ENCODE results near the gene DCAF7. TPM values are rescaled to one million over a fixed set of nuclear protein-coding genes. Genes with fewer than 3 reads are reported as not detected.

The DCAF7 gene
- total RNA-seq, 1 donor from 2014 or later, result 121 TPM

GRCh38 chr17:63542942-63543821 lies 7.1 kb upstream of the DCAF7 start:
- Mint-ChIP-seq H3K4me3 (no peak overlapping the region), H3K27me3 (ENCODE audit: insufficient read depth) (peaks cover 14% of the 10 kb centered on the region), H3K4me1 (ENCODE audit: low read depth) (no peaks in the 10 kb centered on the region), H3K27ac (no peak overlapping the region), H3K36me3 (ENCODE audit: low read depth) (no peaks in the 10 kb centered on the region), H3K9me3 (no peaks in the 10 kb centered on the region)
- no peak for DNase-seq (ENCODE audit: low spot score)
- intact Hi-C loops (cut with micrococcal nuclease), result no loop called here

DNA sequence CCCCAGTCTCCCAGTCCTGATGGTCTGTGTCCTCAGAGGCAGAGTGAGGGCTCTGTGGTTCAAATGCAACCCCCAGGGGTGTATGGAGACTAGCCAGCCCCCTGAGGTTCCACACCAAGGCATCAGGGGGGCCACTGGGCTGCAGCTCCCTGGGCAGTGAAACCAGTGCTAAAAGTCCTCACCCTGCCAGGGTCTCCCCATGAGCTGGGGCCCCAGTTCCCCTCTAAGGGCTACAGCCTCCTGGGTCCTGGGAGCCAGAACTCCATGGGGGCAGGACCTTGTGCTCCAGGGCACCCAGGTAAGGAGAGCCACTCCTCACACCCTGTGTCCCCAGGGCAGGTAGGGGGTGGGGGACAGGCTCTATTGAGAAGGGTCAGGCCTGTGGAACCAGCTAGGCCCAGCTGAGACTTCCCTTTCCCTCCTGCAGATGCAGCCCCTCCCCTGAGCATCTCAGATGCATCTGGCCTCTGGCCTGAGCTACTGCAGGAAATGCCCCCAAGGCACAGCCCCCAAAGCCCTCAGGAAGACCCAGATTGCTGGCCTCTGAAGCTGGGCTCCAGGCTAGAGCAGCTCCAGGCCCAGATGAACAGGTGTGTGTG lies 6.4 kb upstream of the DCAF7 start:
- no peak overlapping the region for H3K27ac Mint-ChIP-seq
- no peaks in the 10 kb centered on the region for H3K36me3 Mint-ChIP-seq (ENCODE audit: low read depth)
- H3K4me3 Mint-ChIP-seq, result no peak overlapping the region
- H3K4me1 Mint-ChIP-seq (ENCODE audit: low read depth), result no peaks in the 10 kb centered on the region
- intact Hi-C loops (cut with micrococcal nuclease), result no loop called here
- no peaks in the 10 kb centered on the region for H3K9me3 Mint-ChIP-seq
- no peak for DNase-seq (ENCODE audit: low spot score)
- H3K27me3 Mint-ChIP-seq (ENCODE audit: insufficient read depth), result peaks cover 10% of the 10 kb centered on the region

DNA sequence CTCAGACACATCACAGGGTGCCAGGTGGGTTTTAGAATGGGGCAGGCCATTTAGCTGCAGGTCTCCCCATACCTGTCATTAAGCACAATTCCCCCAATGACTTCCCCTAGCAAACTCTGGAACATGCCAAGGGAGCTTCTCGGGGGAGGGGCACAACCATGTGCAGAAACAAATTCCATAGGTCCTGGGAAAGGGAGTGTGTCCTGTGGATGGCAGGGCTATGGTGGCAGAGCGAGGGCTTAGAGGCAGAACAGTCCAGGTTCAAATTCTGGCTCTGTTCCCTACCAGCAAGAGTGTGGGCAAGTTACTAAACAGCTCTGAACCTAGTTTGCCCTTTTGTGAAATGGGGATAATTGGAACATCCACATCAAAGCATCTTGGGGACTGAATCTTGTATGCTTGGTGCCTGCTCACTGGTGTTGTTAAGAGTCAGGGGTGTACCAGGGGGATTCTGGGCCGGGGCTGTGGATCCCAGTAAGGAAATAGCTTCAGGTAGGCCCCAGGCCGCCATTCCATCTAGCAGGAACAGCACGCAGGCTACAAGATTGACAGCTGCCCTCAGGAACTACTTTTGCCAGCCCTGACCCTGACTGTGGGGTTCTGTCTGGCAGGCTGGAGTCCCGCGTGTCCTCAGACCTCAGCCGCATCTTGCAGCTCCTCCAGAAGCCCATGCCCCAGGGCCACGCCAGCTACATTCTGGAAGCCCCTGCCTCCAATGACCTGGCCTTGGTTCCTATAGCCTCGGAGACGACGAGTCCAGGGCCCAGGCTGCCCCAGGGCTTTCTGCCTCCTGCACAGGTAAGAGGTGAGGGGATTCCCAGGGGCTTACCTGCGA lies 5.6 kb upstream of the DCAF7 start:
- no peak for DNase-seq (ENCODE audit: low spot score)
- Mint-ChIP-seq H3K27ac (no peak overlapping the region), H3K4me3 (no peak overlapping the region), H3K9me3 (no peaks in the 10 kb centered on the region), H3K36me3 (ENCODE audit: low read depth) (no peaks in the 10 kb centered on the region), H3K27me3 (ENCODE audit: insufficient read depth) (peaks cover 3% of the 10 kb centered on the region), H3K4me1 (ENCODE audit: low read depth) (no peaks in the 10 kb centered on the region)
- intact Hi-C loops (cut with micrococcal nuclease), result no loop called here

DNA sequence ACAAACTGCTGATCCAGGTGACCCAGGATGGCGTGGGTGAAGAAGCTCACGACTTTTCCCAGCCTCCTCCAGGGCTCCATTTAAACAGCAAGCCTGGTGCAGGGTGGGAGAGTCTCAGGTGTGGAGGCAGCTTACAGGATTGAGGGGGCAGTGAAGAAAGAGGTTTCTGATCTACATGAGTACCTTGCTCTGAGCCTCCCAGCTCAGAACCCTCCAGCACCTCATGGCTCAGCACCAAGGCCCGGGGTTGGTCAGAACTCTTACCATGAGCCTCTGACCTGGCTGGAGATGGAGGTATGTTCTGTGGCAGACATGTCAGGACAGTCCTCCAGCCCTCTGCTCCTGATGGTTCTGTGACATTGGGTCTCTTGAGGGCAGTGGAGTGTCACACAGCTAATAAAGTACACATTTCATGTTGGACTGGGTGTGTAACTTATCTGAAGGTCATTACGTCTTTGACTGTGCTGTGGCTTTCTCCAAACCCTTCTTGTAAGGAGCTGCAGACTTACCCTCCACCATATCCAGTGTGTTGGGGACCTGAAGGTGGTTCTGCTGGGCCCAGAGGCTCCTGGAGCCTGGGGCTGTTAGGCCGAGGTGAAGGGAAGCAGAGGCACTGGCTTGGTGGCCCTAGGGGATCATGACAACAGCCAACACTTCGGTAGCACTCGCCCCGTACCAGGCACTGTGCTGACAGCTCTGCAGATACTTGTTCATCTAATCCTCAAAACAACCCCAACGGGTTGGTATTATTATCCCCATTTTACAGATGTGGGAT lies 3.8 kb upstream of the DCAF7 start:
- no peaks in the 10 kb centered on the region for H3K27me3 Mint-ChIP-seq (ENCODE audit: insufficient read depth)
- peaks cover 3% of the 10 kb centered on the region for H3K36me3 Mint-ChIP-seq (ENCODE audit: low read depth)
- intact Hi-C loops (cut with micrococcal nuclease), result no loop called here
- H3K4me3 Mint-ChIP-seq, result no peak overlapping the region
- no peaks in the 10 kb centered on the region for H3K9me3 Mint-ChIP-seq
- peaks cover 4% of the 10 kb centered on the region for H3K4me1 Mint-ChIP-seq (ENCODE audit: low read depth)
- no peak overlapping the region for H3K27ac Mint-ChIP-seq
- DNase-seq (ENCODE audit: low spot score), result no peak

DNA sequence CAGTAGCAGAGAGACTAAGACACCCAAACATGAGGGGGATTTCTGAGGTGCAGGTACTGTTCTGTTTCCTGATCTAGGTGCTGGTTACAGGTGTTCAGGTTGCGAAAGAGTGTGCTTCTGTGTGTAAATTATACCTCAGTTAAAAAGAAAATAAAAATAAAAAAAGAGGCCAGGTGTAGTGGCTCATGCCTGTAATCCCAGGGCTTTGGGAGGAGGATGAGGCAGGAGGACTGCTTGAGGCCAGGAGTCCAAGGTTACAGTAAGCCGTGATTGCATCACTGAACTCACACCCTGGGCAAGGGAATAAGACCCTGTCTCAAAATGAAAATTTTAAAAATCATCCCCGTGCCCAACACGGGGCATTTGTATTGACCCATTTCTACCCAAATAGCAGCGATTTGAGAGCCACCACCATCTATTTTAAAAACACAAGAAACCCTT lies 3.2 kb upstream of the DCAF7 start:
- no peak for DNase-seq (ENCODE audit: low spot score)
- Mint-ChIP-seq H3K9me3 (no peaks in the 10 kb centered on the region), H3K27ac (no peak overlapping the region), H3K4me3 (no peak overlapping the region), H3K36me3 (ENCODE audit: low read depth) (peaks cover 6% of the 10 kb centered on the region), H3K27me3 (ENCODE audit: insufficient read depth) (no peaks in the 10 kb centered on the region), H3K4me1 (ENCODE audit: low read depth) (peaks cover 9% of the 10 kb centered on the region)
- intact Hi-C loops (cut with micrococcal nuclease), result no loop called here

DNA sequence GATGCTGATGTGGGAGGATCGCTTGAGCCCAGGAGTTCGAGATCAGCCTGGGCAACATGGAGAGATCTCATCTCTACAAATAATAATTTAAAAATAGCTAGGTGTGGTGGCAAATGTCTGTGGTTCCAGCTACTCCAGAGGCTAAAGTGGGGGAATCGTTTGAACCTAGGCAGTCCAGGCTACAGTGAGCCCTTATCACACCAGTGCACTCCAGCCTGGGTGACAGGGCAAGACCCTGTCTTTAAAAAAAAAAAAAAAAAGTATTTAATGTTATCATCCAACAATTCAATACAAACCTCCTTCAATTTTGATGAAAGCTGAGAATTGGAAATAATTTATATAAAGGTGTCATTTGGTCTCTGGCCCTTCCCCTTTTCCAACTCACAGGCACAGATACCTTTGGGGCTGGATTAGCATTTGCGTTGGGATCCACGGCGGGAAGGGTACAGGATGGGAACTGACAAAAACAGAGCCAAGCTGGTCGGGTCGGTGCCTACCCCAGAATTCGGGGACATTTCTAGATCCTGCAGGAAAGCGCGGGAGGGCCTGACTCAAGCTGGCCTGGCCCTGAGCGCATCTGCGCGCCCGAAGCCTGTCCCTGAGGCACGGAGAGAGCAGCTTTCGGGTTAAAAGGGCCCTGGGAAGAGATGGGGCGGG lies 860 bp upstream of the DCAF7 start:
- no peaks in the 10 kb centered on the region for H3K27me3 Mint-ChIP-seq (ENCODE audit: insufficient read depth)

GRCh38 chr17:63550817-63551639 lies 751 bp downstream of the DCAF7 start:
- Mint-ChIP-seq H3K27ac (peak overlapping the region; percentile 96), H3K36me3 (ENCODE audit: low read depth) (peaks cover 23% of the 10 kb centered on the region), H3K27me3 (ENCODE audit: insufficient read depth) (no peaks in the 10 kb centered on the region), H3K9me3 (no peaks in the 10 kb centered on the region), H3K4me1 (ENCODE audit: low read depth) (peaks cover 44% of the 10 kb centered on the region), H3K4me3 (peak overlapping the region; percentile 96)
- no peak for DNase-seq (ENCODE audit: low spot score)
- intact Hi-C loops (cut with micrococcal nuclease), result loop anchor here (1.0 to 5.0 kb wide), 12 partner anchors 22 to 292 kb away; partner anchors contain the start of genes ACE, CYB561, DDX42 and KCNH6

More for the DNA sequence above, 860 bp upstream of the DCAF7 start:
- Mint-ChIP-seq H3K27ac (peak overlapping the region; percentile 96), H3K4me1 (ENCODE audit: low read depth) (peaks cover 28% of the 10 kb centered on the region), H3K4me3 (peak overlapping the region; percentile 96), H3K36me3 (ENCODE audit: low read depth) (peaks cover 14% of the 10 kb centered on the region), H3K9me3 (no peaks in the 10 kb centered on the region)
- intact Hi-C loops (cut with micrococcal nuclease), result no loop called here
- DNase-seq (ENCODE audit: low spot score), result no peak

- H3K27me3 Mint-ChIP-seq (ENCODE audit: insufficient read depth), result no peaks in the 10 kb centered on the region
- H3K27ac Mint-ChIP-seq, result no peak overlapping the region
- peaks cover 52% of the 10 kb centered on the region for H3K4me1 Mint-ChIP-seq (ENCODE audit: low read depth)
- no peak for DNase-seq (ENCODE audit: low spot score)
- peaks cover 4% of the 10 kb centered on the region for H3K9me3 Mint-ChIP-seq
- peaks cover 27% of the 10 kb centered on the region for H3K36me3 Mint-ChIP-seq (ENCODE audit: low read depth)
- intact Hi-C loops (cut with micrococcal nuclease), result loop anchor here (5.0 kb wide), 1 partner anchor 125 kb away; no protein-coding TSS in a partner anchor
- peak overlapping the region; percentile 96 for H3K4me3 Mint-ChIP-seq
These were observed 1.9 kb downstream of the DCAF7 start for GRCh38 chr17:63552211-63552610.

GRCh38 chr17:63555500-63556156 lies 5.4 kb downstream of the DCAF7 start:
- H3K4me3 Mint-ChIP-seq, result no peak overlapping the region
- DNase-seq (ENCODE audit: low spot score), result no peak
- no peak overlapping the region for H3K27ac Mint-ChIP-seq
- H3K9me3 Mint-ChIP-seq, result peaks cover 6% of the 10 kb centered on the region
- H3K4me1 Mint-ChIP-seq (ENCODE audit: low read depth), result peaks cover 58% of the 10 kb centered on the region
- intact Hi-C loops (cut with micrococcal nuclease), result no loop called here
- no peaks in the 10 kb centered on the region for H3K27me3 Mint-ChIP-seq (ENCODE audit: insufficient read depth)
- H3K36me3 Mint-ChIP-seq (ENCODE audit: low read depth), result peaks cover 29% of the 10 kb centered on the region

DNA sequence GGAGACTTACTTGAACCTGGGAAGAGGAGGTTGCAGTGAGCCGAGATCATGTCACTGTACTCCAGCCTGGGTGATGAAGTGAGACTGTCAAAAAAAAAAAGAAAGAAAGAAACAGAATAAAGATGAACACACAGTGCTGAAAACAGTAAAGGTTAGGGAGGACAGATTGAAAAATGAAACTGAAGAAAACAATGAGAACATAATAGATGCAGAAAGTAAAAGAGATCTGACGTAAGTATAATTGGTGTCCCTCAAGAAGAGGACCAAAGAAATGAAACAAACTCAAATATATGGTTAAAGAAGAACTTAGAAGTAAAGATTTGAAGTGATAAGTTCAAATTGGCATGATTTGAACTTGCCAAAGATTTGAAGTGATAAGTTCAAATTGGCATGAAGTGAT lies 7.1 kb downstream of the DCAF7 start:
- Mint-ChIP-seq H3K4me3 (no peak overlapping the region), H3K36me3 (ENCODE audit: low read depth) (peaks cover 23% of the 10 kb centered on the region), H3K4me1 (ENCODE audit: low read depth) (peaks cover 53% of the 10 kb centered on the region), H3K27ac (no peak overlapping the region), H3K27me3 (ENCODE audit: insufficient read depth) (no peaks in the 10 kb centered on the region), H3K9me3 (peaks cover 6% of the 10 kb centered on the region)
- intact Hi-C loops (cut with micrococcal nuclease), result no loop called here
- DNase-seq (ENCODE audit: low spot score), result no peak

GRCh38 chr17:63558441-63558840 lies 8.2 kb downstream of the DCAF7 start:
- H3K4me1 Mint-ChIP-seq (ENCODE audit: low read depth), result peaks cover 49% of the 10 kb centered on the region
- peaks cover 19% of the 10 kb centered on the region for H3K36me3 Mint-ChIP-seq (ENCODE audit: low read depth)
- H3K27me3 Mint-ChIP-seq (ENCODE audit: insufficient read depth), result no peaks in the 10 kb centered on the region
- intact Hi-C loops (cut with micrococcal nuclease), result no loop called here
- H3K9me3 Mint-ChIP-seq, result peaks cover 6% of the 10 kb centered on the region
- DNase-seq (ENCODE audit: low spot score), result no peak
- no peak overlapping the region for H3K4me3 Mint-ChIP-seq
- H3K27ac Mint-ChIP-seq, result no peak overlapping the region
